Ishikawa (cell line): Measurements from ENCODE around the gene CC2D2A.

Experiments
- CEBPB ChIP-seq: IDR thresholded peaks from 2 replicates; pipeline ENCODE4 v1.6.1; 2012
- CREB1 ChIP-seq: IDR thresholded peaks from 2 replicates; pipeline ENCODE4 v1.6.1; 2012; ENCODE audit warnings: low read depth
- EP300 ChIP-seq: IDR thresholded peaks from 2 replicates; pipeline ENCODE4 v1.6.1; 2012; ENCODE audit warnings: borderline replicate concordance
- FOXM1 ChIP-seq: IDR thresholded peaks from 2 replicates; pipeline ENCODE4 v1.6.1; 2012; ENCODE audit warnings: low read depth, borderline replicate concordance
- MAX ChIP-seq: IDR thresholded peaks from 2 replicates; pipeline ENCODE4 v1.6.1; 2012
- RAD21 ChIP-seq: IDR thresholded peaks from 2 replicates; pipeline ENCODE4 v1.6.1; 2012; ENCODE audit warnings: low read depth
- TAF1 ChIP-seq: IDR thresholded peaks from 2 replicates; pipeline ENCODE4 v1.6.1; 2012; ENCODE audit warnings: low read depth, mild to moderate bottlenecking
- TCF12 ChIP-seq: IDR thresholded peaks from 2 replicates; pipeline ENCODE4 v1.6.1; 2012; ENCODE audit warnings: low read depth
- TEAD4 ChIP-seq: IDR thresholded peaks from 2 replicates; pipeline ENCODE4 v1.6.1; 2012
- ZBTB7A ChIP-seq: IDR thresholded peaks from 2 replicates; pipeline ENCODE4 v1.6.1; 2012; ENCODE audit warnings: low read depth
- TF ChIP-seq, protein P1 (sequence below): IDR thresholded peaks from 2 replicates; pipeline ENCODE4 v1.6.1; 2012
- TF ChIP-seq, protein P2 (sequence below): IDR thresholded peaks from 2 replicates; pipeline ENCODE4 v1.6.1; 2012; ENCODE audit warnings: low read depth, mild to moderate bottlenecking

DNA sequence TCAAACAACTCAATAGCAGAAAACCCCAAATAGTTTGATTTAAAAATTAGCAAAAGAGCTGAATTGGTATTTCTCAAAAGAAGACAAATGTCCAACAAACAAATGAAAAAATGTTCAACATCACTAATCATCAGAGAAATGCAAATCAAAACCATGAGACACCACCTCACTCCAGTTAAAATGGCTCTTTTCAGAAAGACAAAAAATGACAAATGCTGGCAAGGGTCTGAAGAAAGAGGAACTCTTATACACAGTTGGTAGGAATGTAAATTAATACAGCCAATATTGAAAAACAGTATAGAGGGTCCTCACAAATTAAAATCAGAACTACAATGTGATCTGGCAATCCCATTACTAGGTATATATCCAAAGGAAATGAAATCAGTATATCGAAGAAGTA is 115.1 kb downstream of the CC2D2A start:
- TF ChIP-seq, protein P1, sequence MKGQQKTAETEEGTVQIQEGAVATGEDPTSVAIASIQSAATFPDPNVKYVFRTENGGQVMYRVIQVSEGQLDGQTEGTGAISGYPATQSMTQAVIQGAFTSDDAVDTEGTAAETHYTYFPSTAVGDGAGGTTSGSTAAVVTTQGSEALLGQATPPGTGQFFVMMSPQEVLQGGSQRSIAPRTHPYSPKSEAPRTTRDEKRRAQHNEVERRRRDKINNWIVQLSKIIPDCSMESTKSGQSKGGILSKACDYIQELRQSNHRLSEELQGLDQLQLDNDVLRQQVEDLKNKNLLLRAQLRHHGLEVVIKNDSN = no peak
- no peak for TF ChIP-seq CREB1
- no peak for TF ChIP-seq FOXM1
- TF ChIP-seq TCF12 = no peak
- no peak for TF ChIP-seq MAX
- TF ChIP-seq TAF1 = no peak
- TF ChIP-seq RAD21 = no peak
- no peak for TF ChIP-seq TEAD4
- TF ChIP-seq CEBPB = no peak
- TF ChIP-seq, protein P2, sequence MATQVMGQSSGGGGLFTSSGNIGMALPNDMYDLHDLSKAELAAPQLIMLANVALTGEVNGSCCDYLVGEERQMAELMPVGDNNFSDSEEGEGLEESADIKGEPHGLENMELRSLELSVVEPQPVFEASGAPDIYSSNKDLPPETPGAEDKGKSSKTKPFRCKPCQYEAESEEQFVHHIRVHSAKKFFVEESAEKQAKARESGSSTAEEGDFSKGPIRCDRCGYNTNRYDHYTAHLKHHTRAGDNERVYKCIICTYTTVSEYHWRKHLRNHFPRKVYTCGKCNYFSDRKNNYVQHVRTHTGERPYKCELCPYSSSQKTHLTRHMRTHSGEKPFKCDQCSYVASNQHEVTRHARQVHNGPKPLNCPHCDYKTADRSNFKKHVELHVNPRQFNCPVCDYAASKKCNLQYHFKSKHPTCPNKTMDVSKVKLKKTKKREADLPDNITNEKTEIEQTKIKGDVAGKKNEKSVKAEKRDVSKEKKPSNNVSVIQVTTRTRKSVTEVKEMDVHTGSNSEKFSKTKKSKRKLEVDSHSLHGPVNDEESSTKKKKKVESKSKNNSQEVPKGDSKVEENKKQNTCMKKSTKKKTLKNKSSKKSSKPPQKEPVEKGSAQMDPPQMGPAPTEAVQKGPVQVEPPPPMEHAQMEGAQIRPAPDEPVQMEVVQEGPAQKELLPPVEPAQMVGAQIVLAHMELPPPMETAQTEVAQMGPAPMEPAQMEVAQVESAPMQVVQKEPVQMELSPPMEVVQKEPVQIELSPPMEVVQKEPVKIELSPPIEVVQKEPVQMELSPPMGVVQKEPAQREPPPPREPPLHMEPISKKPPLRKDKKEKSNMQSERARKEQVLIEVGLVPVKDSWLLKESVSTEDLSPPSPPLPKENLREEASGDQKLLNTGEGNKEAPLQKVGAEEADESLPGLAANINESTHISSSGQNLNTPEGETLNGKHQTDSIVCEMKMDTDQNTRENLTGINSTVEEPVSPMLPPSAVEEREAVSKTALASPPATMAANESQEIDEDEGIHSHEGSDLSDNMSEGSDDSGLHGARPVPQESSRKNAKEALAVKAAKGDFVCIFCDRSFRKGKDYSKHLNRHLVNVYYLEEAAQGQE = no peak
- no peak for TF ChIP-seq EP300
- no peak for TF ChIP-seq ZBTB7A
